GM19324 (cell line): Measurements from ENCODE around the gene AFAP1.

ENCODE experiments used
- ATAC-seq: cut with Tn5 transposase; IDR thresholded peaks from one replicate; pipeline ENCODE4 v1.9.1; 2021; ENCODE audit warnings: mild to moderate bottlenecking, moderate library complexity; ENCODE audit not compliant: unreplicated experiment, low FRiP score

Gene AFAP1

DNA sequence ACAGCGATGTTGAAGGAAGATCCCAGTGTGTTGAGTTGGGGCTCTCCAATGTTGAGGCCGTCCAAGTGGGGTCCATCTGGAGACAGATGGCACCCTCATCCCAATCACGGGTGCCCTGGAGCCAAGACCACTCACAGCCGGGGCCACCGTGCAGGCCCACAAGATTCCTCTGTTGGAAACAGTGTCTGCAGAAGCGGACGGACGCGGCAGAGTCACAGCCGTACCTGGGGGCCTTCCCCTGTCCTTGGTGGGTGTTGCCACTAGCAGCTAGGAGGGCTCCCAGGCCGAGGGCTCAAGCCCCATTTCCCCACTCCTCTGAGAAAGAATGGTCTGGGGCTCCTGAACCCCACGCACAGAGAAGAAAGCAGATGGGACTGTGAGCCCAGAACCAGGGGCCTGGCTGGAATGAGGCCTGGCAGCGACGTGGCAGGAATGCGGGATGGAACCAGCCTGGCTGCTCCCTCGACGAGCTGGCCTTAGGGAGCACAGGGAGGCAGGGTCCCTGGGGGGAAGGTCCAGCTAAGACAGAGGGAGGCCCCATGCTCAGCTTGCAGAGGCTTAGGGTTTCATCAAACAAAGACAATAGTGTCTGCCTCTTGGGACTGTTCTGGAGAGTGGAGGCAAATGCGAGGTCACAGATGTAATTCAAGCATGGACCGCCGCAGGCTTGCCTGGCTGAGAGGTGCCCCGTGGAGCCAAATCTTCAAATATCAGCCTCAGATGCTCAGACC lies 228.9 kb downstream of the AFAP1 start:
- no peak for ATAC-seq

DNA sequence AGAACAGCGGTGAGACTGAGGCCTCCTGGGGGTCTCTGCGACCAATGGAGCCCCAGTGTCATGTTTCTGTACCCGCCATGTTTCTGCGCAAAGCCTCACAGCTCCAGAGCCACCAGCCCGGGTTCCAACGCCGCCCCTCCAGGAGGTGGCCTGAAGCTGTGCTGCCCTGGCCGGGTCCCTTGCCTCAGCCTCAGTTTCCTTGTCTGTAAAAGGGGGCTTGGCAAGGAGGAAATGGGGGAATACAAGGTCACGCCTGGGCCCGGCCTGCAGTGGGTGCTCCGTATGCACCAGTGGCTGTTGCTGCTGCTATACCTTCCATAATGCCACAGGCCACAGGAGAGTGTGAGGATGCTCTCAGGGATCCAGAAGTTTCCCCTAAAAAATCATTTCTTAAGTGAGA lies 229.5 kb downstream of the AFAP1 start:
- ATAC-seq: no peak

GRCh38 chr4:7709431-7709830 lies 230.2 kb downstream of the AFAP1 start:
- ATAC-seq: no peak

- no peak for ATAC-seq
Measured at GRCh38 chr4:7708981-7709380, 230.7 kb downstream of the AFAP1 start.
